ENCODE data around the gene NIPA2.

DNA sequence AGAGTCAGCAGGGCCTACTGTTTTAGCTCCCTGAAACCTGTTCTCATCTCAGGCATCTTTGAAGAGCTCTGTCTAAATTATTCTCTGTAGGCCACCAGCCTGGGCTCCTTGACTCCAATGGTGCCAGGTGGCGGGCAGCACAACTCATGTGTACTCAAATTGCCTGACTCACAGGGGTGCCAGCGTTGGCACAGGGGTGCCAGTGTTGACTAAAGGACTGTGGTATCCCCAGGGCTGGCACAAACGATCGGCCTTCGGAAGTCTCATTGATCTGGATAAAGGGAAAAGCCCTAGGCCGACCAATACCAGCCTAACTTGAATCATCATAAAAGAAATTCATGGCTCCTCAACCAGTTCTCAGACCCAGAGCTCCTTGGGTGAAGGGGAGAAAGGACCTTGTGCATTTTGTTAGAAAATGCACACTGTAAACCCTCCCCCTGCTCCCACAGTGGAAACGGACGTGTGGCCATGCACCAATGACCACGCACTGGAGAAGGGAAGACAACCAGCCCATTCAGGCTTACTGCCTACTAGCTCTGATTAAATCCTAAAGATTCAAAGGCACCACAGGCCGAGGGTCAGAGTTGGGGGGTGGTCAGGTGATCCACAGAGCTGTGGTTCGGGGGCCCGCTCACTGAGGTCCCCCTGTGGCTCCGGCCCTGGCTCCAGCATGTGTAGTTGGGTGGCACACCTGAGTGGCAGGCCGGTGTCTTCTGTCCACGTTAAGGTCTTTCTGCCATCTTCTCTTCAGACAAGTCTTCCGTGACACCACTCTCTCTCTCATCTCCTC is 68.9 kb downstream of the NIPA2 start:
- TF ChIP-seq, protein P1, sequence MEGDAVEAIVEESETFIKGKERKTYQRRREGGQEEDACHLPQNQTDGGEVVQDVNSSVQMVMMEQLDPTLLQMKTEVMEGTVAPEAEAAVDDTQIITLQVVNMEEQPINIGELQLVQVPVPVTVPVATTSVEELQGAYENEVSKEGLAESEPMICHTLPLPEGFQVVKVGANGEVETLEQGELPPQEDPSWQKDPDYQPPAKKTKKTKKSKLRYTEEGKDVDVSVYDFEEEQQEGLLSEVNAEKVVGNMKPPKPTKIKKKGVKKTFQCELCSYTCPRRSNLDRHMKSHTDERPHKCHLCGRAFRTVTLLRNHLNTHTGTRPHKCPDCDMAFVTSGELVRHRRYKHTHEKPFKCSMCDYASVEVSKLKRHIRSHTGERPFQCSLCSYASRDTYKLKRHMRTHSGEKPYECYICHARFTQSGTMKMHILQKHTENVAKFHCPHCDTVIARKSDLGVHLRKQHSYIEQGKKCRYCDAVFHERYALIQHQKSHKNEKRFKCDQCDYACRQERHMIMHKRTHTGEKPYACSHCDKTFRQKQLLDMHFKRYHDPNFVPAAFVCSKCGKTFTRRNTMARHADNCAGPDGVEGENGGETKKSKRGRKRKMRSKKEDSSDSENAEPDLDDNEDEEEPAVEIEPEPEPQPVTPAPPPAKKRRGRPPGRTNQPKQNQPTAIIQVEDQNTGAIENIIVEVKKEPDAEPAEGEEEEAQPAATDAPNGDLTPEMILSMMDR (IDR thresholded peaks at IDR 0.05) = no peak
- no peak for TF ChIP-seq POLR2A (IDR thresholded peaks at IDR 0.05)

All from lower leg skin (tissue), 3 donors.